ENCODE measurements around the gene ITPR2. TPM values are rescaled to one million over a fixed set of nuclear protein-coding genes. Genes with fewer than 3 reads are reported as not detected.

Gene ITPR2
- 13.6 and 13.7 TPM in 2 replicates for total RNA-seq

DNA sequence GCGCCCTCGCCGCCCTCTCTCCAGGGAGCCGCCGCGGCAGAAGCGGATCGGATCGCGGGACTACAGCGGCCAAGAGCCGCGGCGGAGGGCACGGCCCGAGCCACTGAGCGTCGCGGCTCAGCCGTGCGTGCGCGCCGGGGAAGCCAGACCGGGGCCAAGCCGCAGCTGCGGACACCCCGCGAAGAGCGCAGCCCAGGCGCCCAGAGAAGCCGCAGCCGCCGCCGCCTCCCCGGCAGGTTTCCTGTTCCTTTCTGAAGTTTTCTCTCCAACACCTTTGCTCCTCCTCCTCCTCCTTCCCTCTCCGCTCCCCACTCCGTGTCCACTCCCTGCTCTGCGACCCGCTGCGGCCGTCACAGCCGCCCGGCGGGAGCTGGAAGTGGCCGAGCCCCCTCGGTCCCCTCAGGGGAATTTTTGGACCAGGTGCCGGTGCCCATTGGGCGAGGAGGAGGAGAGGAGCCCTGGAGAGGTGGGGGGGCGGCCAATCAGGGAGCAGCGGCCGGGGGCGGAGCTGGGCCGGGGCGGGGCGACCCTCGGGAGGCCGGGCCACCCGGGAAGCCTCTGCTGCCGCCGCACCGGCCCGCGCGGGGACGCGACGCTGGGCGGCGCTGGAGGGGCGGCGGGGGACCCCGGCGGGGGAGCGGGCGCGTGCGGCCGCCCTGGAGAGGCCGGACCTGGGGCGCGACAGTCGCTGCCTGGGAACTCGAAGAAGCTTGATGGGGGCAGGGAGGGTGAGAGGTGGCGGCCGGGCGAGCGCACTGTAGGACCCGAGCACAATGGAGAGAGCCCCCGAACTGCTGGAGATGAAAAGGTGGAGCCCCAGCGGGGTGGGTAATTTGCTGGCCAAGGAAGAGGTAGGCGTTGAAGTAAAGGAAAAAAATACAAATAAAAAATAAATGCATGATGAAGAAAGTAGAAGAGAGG, at the start of gene ITPR2:
TSS of gene ITPR2 (minus strand) at position 373 of the 921 bp plus-strand sequence. CDS start 413 bp downstream, outside the sequence.

Other genes starting within 250 kb of the ITPR2 start
- gene INTS13, start 104.8 kb upstream of the ITPR2 start, total RNA-seq = 44.7 and 48.5 TPM in 2 replicates
- 74.7 and 90.5 TPM in 2 replicates for gene FGFR1OP2, start 105.3 kb upstream of the ITPR2 start, total RNA-seq
- gene TM7SF3, start 181.2 kb upstream of the ITPR2 start, total RNA-seq = 59.5 and 83.5 TPM in 2 replicates
- gene MED21, start 189.4 kb upstream of the ITPR2 start, total RNA-seq = 44.1 and 53.9 TPM in 2 replicates
- not detected in 2 replicates for gene C12orf71, start 249.4 kb upstream of the ITPR2 start, total RNA-seq

Measured in uterine smooth muscle cell (primary cell).